ENCODE measurements around the gene RNLS. TPM values are rescaled to one million over a fixed set of nuclear protein-coding genes. Genes with fewer than 3 reads are reported as not detected.

RNLS gene
- total RNA-seq, 1 experiment from 2014 or later = not detected

DNA sequence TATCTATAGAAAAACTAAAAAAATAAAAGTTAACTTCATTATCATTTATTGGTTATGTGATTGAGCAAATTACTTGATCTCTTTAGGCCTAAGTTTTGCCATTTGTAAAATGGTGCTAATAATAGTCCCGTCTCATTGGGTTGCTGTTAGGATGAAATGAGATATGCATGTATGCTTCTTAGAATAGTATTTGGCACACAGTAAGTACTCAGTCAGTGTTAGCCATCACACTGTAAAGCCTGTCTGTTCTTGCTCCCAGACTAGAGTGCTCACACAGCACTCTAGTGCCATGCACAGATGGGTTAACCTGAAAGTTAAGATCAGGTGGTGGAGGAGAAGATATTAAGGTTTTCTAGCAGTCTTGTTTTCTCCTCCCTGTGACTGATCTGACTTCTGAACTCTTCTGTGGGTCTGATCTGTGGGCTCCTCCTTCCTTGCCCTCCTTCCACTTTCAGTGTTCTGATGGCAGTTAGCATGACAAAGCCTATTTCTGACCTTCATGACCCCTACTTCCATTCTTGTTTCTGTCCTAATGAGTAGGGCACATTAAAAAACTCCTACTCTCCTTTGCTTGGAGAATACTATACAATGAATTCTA lies 167.5 kb downstream of the RNLS start:
- intact Hi-C loops (cut with micrococcal nuclease) = no loop called here
- Histone ChIP-seq H3K79me2 (ENCODE audit: insufficient read depth, low read length) (no peaks in the 10 kb centered on the region), H3K27ac (ENCODE audit: low read depth, low read length) (no peak overlapping the region), H3K9me2 (ENCODE audit: insufficient read depth) (no peaks in the 10 kb centered on the region), H3K36me3 (ENCODE audit: control insufficient read depth in 1 of 2, insufficient read depth in 2 of 2, low read length in 2 of 2) (no peaks in the 10 kb centered on the region), H3K4me1 (ENCODE audit: control insufficient read depth in 1 of 2, insufficient read depth in 2 of 2, low read length in 2 of 2) (peaks cover 0 to 8% of the 10 kb centered on the region in 2 experiments; a peak in 1 of 4 replicates), H3K9ac (ENCODE audit: low read length) (no peak overlapping the region), H3K27me3 (ENCODE audit: insufficient read depth, low read length) (no peaks in the 10 kb centered on the region), H2AFZ (ENCODE audit: low read depth, low read length, poor library complexity, severe bottlenecking) (no peak overlapping the region), H4K20me1 (ENCODE audit: insufficient read depth) (no peaks in the 10 kb centered on the region), H3K4me3 (replicated peaks in 1 of 2; ENCODE audit: low read depth in 1 of 2, low read length in 2 of 2) (no peak overlapping the region), H3K9me3 (ENCODE audit: control insufficient read depth in 1 of 2, insufficient read depth in 1 of 2, low read depth in 1 of 2, low read length in 2 of 2) (no peaks in the 10 kb centered on the region), H3K4me2 (ENCODE audit: low read length) (no peak overlapping the region)
- no peak for ATAC-seq
- ChIA-PET POLR2A (no interaction called here), CTCF (no interaction called here), RAD21 (ENCODE audit: low non-redundant PET in 1 of 2, low total read pairs in 2 of 2, uncharacterized antibody in 2 of 2, unreplicated experiment in 2 of 2) (no interaction called here)
- no TSS peak for BruUV-seq (replicated peaks)
- TF ChIP-seq TCF7L2 (IDR thresholded peaks at IDR 0.05; ENCODE audit: borderline replicate concordance, extremely low read depth, insufficient read depth, insufficient read length) (no peak), REST (IDR thresholded peaks at IDR 0.05; ENCODE audit: low read depth) (no peak), POLR2AphosphoS5 (IDR thresholded peaks at IDR 0.05; ENCODE audit: low read depth, low read length) (no peak), FOSL1 (IDR thresholded peaks at IDR 0.05; ENCODE audit: low read depth) (no peak)
- no peak for DNase-seq (ENCODE audit: low read depth, low spot score)

- ChIA-PET CTCF (no interaction called here), RAD21 (ENCODE audit: low non-redundant PET in 1 of 2, low total read pairs in 2 of 2, uncharacterized antibody in 2 of 2, unreplicated experiment in 2 of 2) (no interaction called here), POLR2A (no interaction called here)
- H3K4me1 ChIP-seq (ENCODE audit: control insufficient read depth in 1 of 2, insufficient read depth in 2 of 2, low read length in 2 of 2) = peaks cover 0 to 8% of the 10 kb centered on the region in 2 experiments; a peak in 1 of 4 replicates
- H3K9me3 ChIP-seq (ENCODE audit: control insufficient read depth in 1 of 2, insufficient read depth in 1 of 2, low read depth in 1 of 2, low read length in 2 of 2) = no peaks in the 10 kb centered on the region
- intact Hi-C loops (cut with micrococcal nuclease) = no loop called here
- TF ChIP-seq ZBTB33 (IDR thresholded peaks at IDR 0.05; ENCODE audit: extremely low read depth, insufficient replicate concordance, low read length) (no peak), CBX3 (IDR thresholded peaks at IDR 0.05; ENCODE audit: low read depth) (no peak), RAD21 (IDR thresholded peaks at IDR 0.05; ENCODE audit: low read depth) (no peak), EZH2 (IDR thresholded peaks at IDR 0.05) (no peak), ELF1 (IDR thresholded peaks at IDR 0.05; ENCODE audit: borderline replicate concordance, low read depth) (no peak)
- no peaks in the 10 kb centered on the region for H3K79me2 ChIP-seq (ENCODE audit: insufficient read depth, low read length)
- H3K27me3 ChIP-seq (ENCODE audit: insufficient read depth, low read length) = no peaks in the 10 kb centered on the region
- no peaks in the 10 kb centered on the region; the same call in 1 of the 2 replicates for H3K9me2 ChIP-seq (ENCODE audit: insufficient read depth)
- BruUV-seq (replicated peaks) = no TSS peak
- H2AFZ ChIP-seq (ENCODE audit: low read depth, low read length, poor library complexity, severe bottlenecking) = no peak overlapping the region
- H3K4me2 ChIP-seq (ENCODE audit: low read length) = no peak overlapping the region
- H3K4me3 ChIP-seq (replicated peaks in 1 of 2; ENCODE audit: low read depth in 1 of 2, low read length in 2 of 2) = no peak overlapping the region
- no peak overlapping the region for H3K27ac ChIP-seq (ENCODE audit: low read depth, low read length)
- DNase-seq (ENCODE audit: low read depth, low spot score) (no peak), ATAC-seq (no peak)
- H3K9ac ChIP-seq (ENCODE audit: low read length) = no peak overlapping the region
- no peaks in the 10 kb centered on the region for H3K36me3 ChIP-seq (ENCODE audit: control insufficient read depth in 1 of 2, insufficient read depth in 2 of 2, low read length in 2 of 2)
- no peaks in the 10 kb centered on the region for H4K20me1 ChIP-seq (ENCODE audit: insufficient read depth)
Observed at GRCh38 chr10:88413412-88413811, 169.7 kb downstream of the RNLS start.

Data from HCT116 (cell line).